SK-N-MC (cell line): Measurements from ENCODE around the gene SIRPG.

Source experiments
- EZH2 ChIP-seq: fragments of 200-600 bp; sonication (generic); IDR thresholded peaks from one replicate; pipeline ENCODE4 v1.6.1; 2017; ENCODE audit warnings: antibody characterized with exemption
- FOXP2 ChIP-seq: optimal IDR thresholded peaks from 2 replicates; pipeline ENCODE3; 2011; ENCODE audit warnings: mild to moderate bottlenecking, moderate library complexity; ENCODE audit not compliant: insufficient read depth; ENCODE audit errors: extremely low read length, control extremely low read depth
- POLR2AphosphoS5 ChIP-seq: IDR thresholded peaks from 2 replicates; pipeline ENCODE4 v1.6.1; 2012; ENCODE audit warnings: mild to moderate bottlenecking, low read depth, low read length, borderline replicate concordance

- TF ChIP-seq EZH2 (no peak), POLR2AphosphoS5 (no peak), FOXP2 (no peak)
Measured at GRCh38 chr20:1688886-1689538, 31.4 kb upstream of the SIRPG start.
